ENCODE measurements around the gene DDX23. TPM values are rescaled to one million over a fixed set of nuclear protein-coding genes. Genes with fewer than 3 reads are reported as not detected.
"Not testable (repeated sequence)": the region's sequence is repeated elsewhere in the genome, so short reads cannot be mapped to it uniquely, and the experiment has no call there.

The DDX23 gene
- total RNA-seq, 1 experiment from 2014 or later: 98.1 TPM

GRCh38 chr12:48852734-48853688 is 1.0 kb upstream of the DDX23 start:
- no peak overlapping the region for H2AFZ ChIP-seq (ENCODE audit: low read length)
- H3T11ph ChIP-seq (ENCODE audit: low read length): no peak overlapping the region
- Mint-ChIP-seq H3K27ac (peak overlapping the region; percentile 25 to 97 (median 75)), H3K9me3 (no peaks in the 10 kb centered on the region), H3K27me3 (ENCODE audit: low read depth) (no peaks in the 10 kb centered on the region), H3K4me1 (peaks cover 14 to 19% of the 10 kb centered on the region in 2 experiments), H3K36me3 (ENCODE audit: insufficient read depth in 1 of 3, low read depth in 3 of 3) (peaks cover 2 to 20% (median 6%) of the 10 kb centered on the region in 3 experiments; a peak in 4 of 7 replicates), H3K4me3 (peak overlapping the region; percentile 96 to 98)
- H2BK5ac ChIP-seq (ENCODE audit: insufficient read length, low read length): no peak overlapping the region
- no peak overlapping the region for H4K91ac ChIP-seq (ENCODE audit: insufficient read length, low read depth, low read length)
- no peak overlapping the region for H3K18ac ChIP-seq (ENCODE audit: insufficient read length, low read depth, low read length)
- no peak overlapping the region for H3K9ac ChIP-seq (ENCODE audit: extremely low read depth, insufficient read length, low read length)
- TF ChIP-seq CTCF (conservative IDR thresholded peaks at IDR 0.05): peak; percentile 92
- no peaks in the 10 kb centered on the region for H3K23me2 ChIP-seq (ENCODE audit: insufficient read length, low read depth, low read length, poor library complexity, severe bottlenecking)
- peak; percentile 88 for DNase-seq
- peaks cover 4% of the 10 kb centered on the region for H3K79me1 ChIP-seq (ENCODE audit: insufficient read depth, low read depth, low read length, poor library complexity, severe bottlenecking)
- 0 out of 2 replicates have a peak, but pooled peaks cover 5% of the 10 kb centered on the region for H3K4me1 ChIP-seq (ENCODE audit: insufficient read depth, low read length)
- no peak overlapping the region for H2AK5ac ChIP-seq (ENCODE audit: insufficient read length, low read length)
- no peaks in the 10 kb centered on the region for H3K9me3 ChIP-seq (ENCODE audit: control insufficient read depth, low read depth, low read length)
- H3K14ac ChIP-seq (ENCODE audit: insufficient read depth, low read length): no peak overlapping the region
- H3K27me3 ChIP-seq (ENCODE audit: insufficient read depth, low read length): no peaks in the 10 kb centered on the region
- no peak overlapping the region for H3K27ac ChIP-seq (ENCODE audit: insufficient read length, low read depth, low read length)
- no CpG with 5 or more reads among the region's 11 CpGs for WGBS (ENCODE audit: extremely low coverage, insufficient read length, low lambda C conversion rate)
- H2BK12ac ChIP-seq (ENCODE audit: insufficient read length, low read depth, low read length): no peak overlapping the region
- H4K8ac ChIP-seq (replicated peaks; ENCODE audit: insufficient read length, low read depth, low read length): no peak overlapping the region
- no peak overlapping the region for H2BK20ac ChIP-seq (ENCODE audit: low read depth, low read length, poor library complexity, severe bottlenecking)
- no peak overlapping the region for H3K4ac ChIP-seq (ENCODE audit: low read depth, low read length)
- no peak overlapping the region for H2BK15ac ChIP-seq (ENCODE audit: low read depth, low read length)
- peak overlapping the region; percentile 62 for H3K4me2 ChIP-seq (ENCODE audit: insufficient read depth, insufficient read length, low read length)
- H2BK120ac ChIP-seq (ENCODE audit: low read depth, low read length, poor library complexity, severe bottlenecking): no peak overlapping the region
- peaks cover 14% of the 10 kb centered on the region; the same call in 1 of the 2 replicates for H3K79me2 ChIP-seq (ENCODE audit: insufficient read depth, low read length)
- H4K20me1 ChIP-seq (ENCODE audit: control insufficient read depth, insufficient read depth, insufficient read length): no peaks in the 10 kb centered on the region
- no peak overlapping the region for H3K56ac ChIP-seq (ENCODE audit: insufficient read length, low read depth, low read length)
- H4K5ac ChIP-seq (ENCODE audit: insufficient read length, low read depth, low read length): no peak overlapping the region
- no peak overlapping the region for H3K23ac ChIP-seq (ENCODE audit: insufficient read length, low read depth, low read length)

- not testable (repeated sequence) for H4K91ac ChIP-seq (ENCODE audit: insufficient read length, low read depth, low read length); H3K4me3 Mint-ChIP-seq; H3K23ac ChIP-seq (ENCODE audit: insufficient read length, low read depth, low read length); H3K14ac ChIP-seq (ENCODE audit: insufficient read depth, low read length); H3K9me3 ChIP-seq (ENCODE audit: control insufficient read depth, low read depth, low read length); H3K27ac Mint-ChIP-seq; H2BK15ac ChIP-seq (ENCODE audit: low read depth, low read length); H3K9ac ChIP-seq (ENCODE audit: extremely low read depth, insufficient read length, low read length); H2BK120ac ChIP-seq (ENCODE audit: low read depth, low read length, poor library complexity, severe bottlenecking); H2BK12ac ChIP-seq (ENCODE audit: insufficient read length, low read depth, low read length); H3K79me2 ChIP-seq (ENCODE audit: insufficient read depth, low read length); H3K27me3 ChIP-seq (ENCODE audit: insufficient read depth, low read length); H2AFZ ChIP-seq (ENCODE audit: low read length); H3K9me3 Mint-ChIP-seq; H4K20me1 ChIP-seq (ENCODE audit: control insufficient read depth, insufficient read depth, insufficient read length); H3K23me2 ChIP-seq (ENCODE audit: insufficient read length, low read depth, low read length, poor library complexity, severe bottlenecking); H3K27me3 Mint-ChIP-seq (ENCODE audit: low read depth); H3K4ac ChIP-seq (ENCODE audit: low read depth, low read length); H3K79me1 ChIP-seq (ENCODE audit: insufficient read depth, low read depth, low read length, poor library complexity, severe bottlenecking); H3K27ac ChIP-seq (ENCODE audit: insufficient read length, low read depth, low read length); H3T11ph ChIP-seq (ENCODE audit: low read length); DNase-seq; H2BK5ac ChIP-seq (ENCODE audit: insufficient read length, low read length); H4K5ac ChIP-seq (ENCODE audit: insufficient read length, low read depth, low read length); H2BK20ac ChIP-seq (ENCODE audit: low read depth, low read length, poor library complexity, severe bottlenecking); H3K56ac ChIP-seq (ENCODE audit: insufficient read length, low read depth, low read length); H3K4me1 Mint-ChIP-seq; H3K4me1 ChIP-seq (ENCODE audit: insufficient read depth, low read length); H2AK5ac ChIP-seq (ENCODE audit: insufficient read length, low read length); H3K18ac ChIP-seq (ENCODE audit: insufficient read length, low read depth, low read length); H4K8ac ChIP-seq (replicated peaks; ENCODE audit: insufficient read length, low read depth, low read length); H3K4me2 ChIP-seq (ENCODE audit: insufficient read depth, insufficient read length, low read length)
- no CpG with 5 or more reads among the region's 29 CpGs for WGBS (ENCODE audit: extremely low coverage, insufficient read length, low lambda C conversion rate)
- peaks cover 53 to 79% (median 78%) of the 10 kb centered on the region in 3 experiments for H3K36me3 Mint-ChIP-seq (ENCODE audit: insufficient read depth in 1 of 3, low read depth in 3 of 3)
These were observed 9.9 kb downstream of the DDX23 start for GRCh38 chr12:48842021-48842420.

All from H9 (cell line).